AG04449 (cell line): ENCODE measurements around the gene HAUS7.

ENCODE experiments used
- CTCF ChIA-PET: fragments of 350-600 bp; formaldehyde crosslinking; extraction: SDS; loops from one replicate; lab custom pipeline; 2021; ENCODE audit warnings: antibody characterized with exemption; lab: Yijun Ruan, JAX
- POLR2A ChIA-PET: fragments of 400-600, 350-600 bp; formaldehyde crosslinking; extraction: SDS; loops from one replicate; lab custom pipeline; 2020; ENCODE audit warnings: antibody characterized with exemption, inconsistent platforms; lab: Yijun Ruan, JAX
- DNase-seq: peaks from one replicate; pipeline ENCODE4 v3.0.0-alpha.2; 2010; ENCODE audit warnings: low read depth, low spot score
- H3K4me3 ChIP-seq: 2 replicates; pipeline ENCODE4 v1.5.1; 2011; ENCODE audit warnings: low read depth, mild to moderate bottlenecking, control low read depth, low read length
- TF ChIP-seq, protein P1 (sequence below): IDR thresholded peaks from one replicate; pipeline ENCODE4 v1.5.1; 2011; ENCODE audit warnings: mild to moderate bottlenecking, moderate library complexity, low read length, control low read depth, inconsistent platforms; ENCODE audit not compliant: insufficient read depth; ENCODE audit errors: missing control alignments

The HAUS7 gene

DNA sequence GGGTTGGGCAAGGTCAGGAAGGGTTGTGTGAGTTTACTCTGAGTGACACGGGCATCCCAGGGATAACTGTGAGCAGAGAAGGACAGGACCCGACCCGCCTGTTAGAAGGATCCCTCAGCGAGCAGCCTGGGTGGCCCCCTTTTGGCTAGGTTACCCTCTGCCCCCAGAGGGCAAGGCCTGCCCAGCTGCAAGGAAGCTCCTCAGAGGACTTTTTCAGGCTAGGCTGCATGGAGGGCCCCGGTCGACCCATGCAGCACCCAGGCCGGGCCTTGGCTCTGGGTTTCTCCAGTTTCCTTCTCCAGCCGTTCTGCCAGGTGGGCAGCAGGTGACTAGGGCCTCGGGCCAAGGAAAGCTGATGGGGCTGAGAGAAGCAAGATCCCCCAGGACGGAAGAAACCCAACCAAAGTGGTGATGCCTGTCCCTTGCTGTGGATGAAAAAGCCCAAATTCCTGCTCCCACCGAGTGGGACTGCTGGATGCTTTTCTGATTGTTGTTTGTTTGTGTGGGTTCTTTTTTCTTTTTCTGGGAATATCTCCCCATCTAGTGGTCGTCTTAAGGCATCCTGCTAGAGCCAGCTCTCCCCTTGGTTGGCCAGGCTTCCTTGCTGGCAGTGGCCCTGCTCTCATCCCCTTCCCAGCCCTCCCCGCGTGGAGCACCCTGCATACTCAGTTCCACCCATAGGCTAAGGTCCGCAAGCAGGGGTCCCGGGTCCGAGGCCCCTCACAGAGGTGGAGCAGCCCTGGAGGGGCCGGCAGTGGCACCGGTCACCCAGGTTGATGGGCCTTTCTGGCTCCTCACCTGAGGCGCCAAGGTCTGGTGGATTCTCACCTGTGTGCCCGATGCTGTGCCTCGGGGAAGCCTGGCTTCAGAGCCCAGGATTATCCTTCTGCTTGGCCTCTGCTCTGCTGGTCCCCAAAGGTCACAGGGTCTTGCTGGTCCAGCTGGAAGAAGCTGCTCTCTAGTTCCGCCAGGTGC is 57.3 kb downstream of the HAUS7 start:
- ChIA-PET CTCF (no interaction called here), POLR2A (no interaction called here)
- no peak overlapping the region for H3K4me3 ChIP-seq
- TF ChIP-seq, protein P1, sequence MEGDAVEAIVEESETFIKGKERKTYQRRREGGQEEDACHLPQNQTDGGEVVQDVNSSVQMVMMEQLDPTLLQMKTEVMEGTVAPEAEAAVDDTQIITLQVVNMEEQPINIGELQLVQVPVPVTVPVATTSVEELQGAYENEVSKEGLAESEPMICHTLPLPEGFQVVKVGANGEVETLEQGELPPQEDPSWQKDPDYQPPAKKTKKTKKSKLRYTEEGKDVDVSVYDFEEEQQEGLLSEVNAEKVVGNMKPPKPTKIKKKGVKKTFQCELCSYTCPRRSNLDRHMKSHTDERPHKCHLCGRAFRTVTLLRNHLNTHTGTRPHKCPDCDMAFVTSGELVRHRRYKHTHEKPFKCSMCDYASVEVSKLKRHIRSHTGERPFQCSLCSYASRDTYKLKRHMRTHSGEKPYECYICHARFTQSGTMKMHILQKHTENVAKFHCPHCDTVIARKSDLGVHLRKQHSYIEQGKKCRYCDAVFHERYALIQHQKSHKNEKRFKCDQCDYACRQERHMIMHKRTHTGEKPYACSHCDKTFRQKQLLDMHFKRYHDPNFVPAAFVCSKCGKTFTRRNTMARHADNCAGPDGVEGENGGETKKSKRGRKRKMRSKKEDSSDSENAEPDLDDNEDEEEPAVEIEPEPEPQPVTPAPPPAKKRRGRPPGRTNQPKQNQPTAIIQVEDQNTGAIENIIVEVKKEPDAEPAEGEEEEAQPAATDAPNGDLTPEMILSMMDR: no peak
- DNase-seq: no peak

DNA sequence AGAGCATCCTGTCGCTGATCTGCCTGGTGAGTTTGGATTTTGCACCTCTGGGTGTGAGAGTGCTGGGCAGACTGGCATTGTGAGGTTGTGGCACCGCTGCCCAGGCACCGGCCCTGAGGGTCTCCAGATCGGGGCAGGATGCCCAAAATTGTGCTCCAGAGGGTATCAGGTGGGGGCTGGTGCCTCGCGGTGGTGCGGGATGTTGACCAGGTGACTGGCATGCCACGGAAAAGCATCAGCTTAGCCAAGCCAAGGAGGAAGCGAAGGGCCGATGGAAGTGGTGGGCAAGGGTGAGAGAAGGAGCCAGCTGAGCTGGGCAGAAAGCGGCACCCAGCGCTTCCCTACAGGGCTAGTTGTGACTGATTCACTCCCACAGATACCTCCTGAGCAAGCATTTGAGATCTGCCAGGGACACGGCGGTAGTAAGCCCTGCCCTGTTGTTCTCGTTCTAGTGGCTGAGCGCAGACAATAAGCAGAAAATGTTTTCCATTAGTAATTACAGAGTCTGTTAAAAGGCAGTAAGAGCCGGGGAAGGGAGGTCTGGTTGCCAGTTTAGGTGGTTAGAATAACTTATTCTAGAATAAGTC is 58.3 kb downstream of the HAUS7 start:
- POLR2A ChIA-PET: no interaction called here
- H3K4me3 ChIP-seq: no peak overlapping the region
- DNase-seq: no peak
- TF ChIP-seq, protein P1: no peak
- CTCF ChIA-PET: no interaction called here

DNA sequence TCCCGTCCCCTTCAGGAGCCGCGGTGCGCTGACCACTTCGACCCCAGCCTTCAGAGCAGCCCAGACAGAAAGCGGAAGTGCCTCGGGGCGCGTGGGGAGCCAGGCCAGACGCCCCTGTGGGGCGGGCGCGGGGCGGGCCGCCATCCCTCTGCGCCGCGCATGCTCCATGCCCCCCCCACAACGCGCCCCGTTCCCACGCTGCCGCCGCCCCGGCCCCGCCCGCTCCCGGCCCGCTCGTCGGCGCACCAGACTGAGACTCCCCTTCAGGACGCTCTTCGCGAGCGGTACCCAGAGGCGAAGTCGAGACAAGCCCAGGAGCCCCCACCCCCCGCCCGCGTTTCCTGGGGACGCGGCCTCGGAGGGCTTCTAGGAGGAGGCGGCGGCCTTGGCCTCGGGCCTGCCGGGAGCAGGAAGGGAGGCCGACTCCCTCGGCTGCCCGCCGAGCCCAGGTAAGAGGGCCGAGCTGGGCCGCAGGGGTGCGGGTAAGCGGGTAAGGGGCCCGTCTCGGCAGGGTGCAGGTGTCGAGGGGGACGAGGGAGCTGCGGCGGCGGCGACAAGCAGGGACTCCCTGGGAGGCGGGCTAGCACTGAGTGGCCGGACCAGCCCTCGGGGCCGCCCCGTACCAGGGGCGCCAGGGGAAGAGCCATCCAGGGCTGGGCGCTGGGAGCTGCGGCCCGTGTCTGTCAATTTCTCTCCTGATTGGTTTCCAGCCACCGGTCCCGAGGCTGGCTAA is 59.0 kb downstream of the HAUS7 start, which contains the start of gene ZFP92:
Gene ZFP92 (plus strand): TSS at position 218 of the 733 bp plus-strand sequence. CDS start 6,851 bp downstream, outside the sequence.
- POLR2A ChIA-PET: no interaction called here
- TF ChIP-seq, protein P1: no peak
- no peak for DNase-seq
- H3K4me3 ChIP-seq: peak within 1 kb of the TSS; percentile 40
- CTCF ChIA-PET: no interaction called here

DNA sequence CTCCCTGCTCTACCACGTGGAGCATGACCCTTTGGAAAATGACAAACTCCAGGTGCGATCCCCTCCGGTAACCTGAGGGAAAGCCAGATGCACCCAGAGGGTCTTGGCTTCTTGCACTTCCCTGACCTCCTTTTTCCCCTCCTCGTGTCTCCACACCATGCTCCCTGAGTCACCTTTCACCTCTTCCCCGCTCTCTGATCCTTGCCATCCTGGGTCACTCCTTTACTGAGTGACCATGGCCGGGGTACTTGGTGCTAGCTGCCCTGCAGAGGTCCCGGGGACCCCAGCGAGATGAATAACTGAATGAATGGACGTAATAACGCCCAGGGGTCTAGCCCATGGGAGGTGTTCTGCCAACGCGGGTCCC is 59.5 kb downstream of the HAUS7 start:
- POLR2A ChIA-PET: no interaction called here
- DNase-seq: no peak
- TF ChIP-seq, protein P1: no peak
- H3K4me3 ChIP-seq: peak overlapping the region; percentile 25
- CTCF ChIA-PET: no interaction called here

DNA sequence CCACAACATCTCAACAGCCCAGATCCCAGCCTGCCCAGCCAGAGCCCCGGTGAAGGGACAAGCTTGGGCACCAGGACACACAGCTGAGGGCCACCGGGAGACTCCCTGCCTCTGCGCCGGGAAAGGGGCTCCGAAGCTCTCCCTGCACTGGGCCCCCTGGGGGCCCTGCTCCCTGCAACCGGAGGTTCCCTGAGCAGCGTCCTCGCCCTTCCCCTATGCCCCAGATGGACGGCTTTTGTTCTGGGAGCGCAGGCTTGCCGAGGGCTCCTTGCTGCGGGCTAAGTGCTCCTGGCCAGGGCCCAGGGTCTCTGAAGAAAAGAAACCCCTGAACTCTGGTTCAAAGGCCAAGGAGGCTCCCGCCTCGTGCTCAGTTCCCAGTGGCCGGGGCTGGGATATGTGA is 60.0 kb downstream of the HAUS7 start:
- DNase-seq: no peak
- ChIA-PET POLR2A (no interaction called here), CTCF (no interaction called here)
- H3K4me3 ChIP-seq: no peak overlapping the region
- TF ChIP-seq, protein P1: no peak
